Stomach (tissue), 9 donors: ENCODE results near the gene PTPRD. TPM values are rescaled to one million over a fixed set of nuclear protein-coding genes. Genes with fewer than 3 reads are reported as not detected.

Source experiments
- DNase-seq, 2 donors: peaks; one replicate each; pipeline versions ENCODE4 v3.0.0 to v3.0.0-alpha.2; 2013 to 2019
- H3K27ac ChIP-seq, 5 donors: fragments of 200-600 bp in 4 of 5; sonication (generic) in 4 of 5; one replicate each; pipeline ENCODE4 v1.5.1; 2013 to 2019; ENCODE audit warnings: mild to moderate bottlenecking in 1 of 5, moderate library complexity in 1 of 5
- H3K27me3 ChIP-seq, 3 donors: fragments of 200-600 bp; sonication (generic); one replicate each; pipeline ENCODE4 v1.5.1; 2017 to 2019; ENCODE audit warnings: mixed run types in 1 of 3
- H3K36me3 ChIP-seq, 4 donors: fragments of 200-600 bp; sonication (generic); 1 replicate in 3 of 4; 2 replicates in 1 of 4; pipeline ENCODE4 v1.5.1; 2016 to 2019
- H3K4me1 ChIP-seq, 4 donors: fragments of 200-600 bp; sonication (generic); one replicate each; pipeline ENCODE4 v1.5.1; 2016 to 2019
- H3K4me3 ChIP-seq, 4 donors: fragments of 200-600 bp; sonication (generic) in 3 of 4; one replicate each; pipeline ENCODE4 v1.5.1; 2016 to 2019; ENCODE audit warnings: mild to moderate bottlenecking in 1 of 4
- H3K9me3 ChIP-seq, 4 donors: fragments of 200-600 bp; sonication (generic); one replicate each; pipeline ENCODE4 v1.5.1; 2016 to 2019
- CTCF ChIP-seq, 7 experiments: fragments of 450-650 bp in 4 of 7; fragments of 200-600 bp in 3 of 7; sonication (generic) in 3 of 7; IDR thresholded peaks; one replicate each; pipeline ENCODE4 v1.5.1; 2016 to 2019; ENCODE audit warnings: antibody characterized with exemption in 7 of 7, control low read depth in 2 of 7, mild to moderate bottlenecking in 1 of 7
- EP300 ChIP-seq: sonication (generic); formaldehyde crosslinking; IDR thresholded peaks from one replicate; pipeline ENCODE4 v1.6.1; 2017; ENCODE audit warnings: antibody characterized with exemption
- POLR2A ChIP-seq, 4 donors: fragments of 450-650 bp; IDR thresholded peaks; one replicate each; pipeline ENCODE4 v1.6.1; 2016; ENCODE audit warnings: antibody characterized with exemption in 4 of 4, control low read depth in 2 of 4, mild to moderate bottlenecking in 1 of 4, moderate library complexity in 1 of 4
- POLR2AphosphoS5 ChIP-seq, 3 donors: sonication (generic); formaldehyde crosslinking; IDR thresholded peaks; one replicate each; pipeline ENCODE4 v1.6.1; 2016; ENCODE audit warnings: antibody characterized with exemption in 3 of 3
- WGBS, 5 donors: extraction: QIAGEN DNeasy Blood & Tissue Kit in 3 of 5; methylation state at CpG; one replicate each; pipeline versions ENCODE4 v1.1.5 to v1.1.7; 2013 to 2018; 5-methylcytosine and 5-hydroxymethylcytosine counted together
- intact Hi-C: fragments of 100-400 bp; cut with DNase I; formaldehyde crosslinking; loops from one replicate; pipeline ENCODE4 v1.15.1; 2023; ENCODE audit warnings: low total_unique reads
- polyA plus RNA-seq, 3 donors: library from polyadenylated mRNA; stranded (reverse); fragments of 200-250 nt; gene quantifications; one replicate each; pipeline ENCODE4 v1.2.3, GENCODE V29; 2013
- total RNA-seq, 5 donors: library from RNA; depleted of rRNA; stranded (reverse); fragments of >200 nt; gene quantifications; one replicate each; pipeline versions ENCODE4 v1.1.0 to v1.2.3, GENCODE V29; 2014 to 2016
- donor health status: healthy with polysubstance abuse.
- donor health status: Bipolar disorder and iron deficiency.
- donor health status: healthy.

The PTPRD gene
- total and polyA plus RNA-seq, 8 donors, result 0.12 to 53.1 (median 1.2) TPM

GRCh38 chr9:8381601-8382000 is 2231.2 kb downstream of the PTPRD start:
- peaks cover 0 to 16% (median 0%) of the 10 kb centered on the region in 4 donors for H3K4me1 ChIP-seq
- no peak overlapping the region for H3K4me3 ChIP-seq
- no peak for DNase-seq
- no peaks in the 10 kb centered on the region for H3K27me3 ChIP-seq
- H3K36me3 ChIP-seq, result no peaks in the 10 kb centered on the region
- TF ChIP-seq CTCF (IDR thresholded peaks at IDR 0.05), result no peak
- no peak for TF ChIP-seq EP300
- no peak for TF ChIP-seq POLR2A (IDR thresholded peaks at IDR 0.05)
- no peak for TF ChIP-seq POLR2AphosphoS5 (IDR thresholded peaks at IDR 0.05)
- H3K27ac ChIP-seq, result no peak overlapping the region
- intact Hi-C loops, result no loop called here
- WGBS, 5 donors, result 55 to 78% (median 66%) methylated on average over 3 of the region's 3 CpGs
- no peaks in the 10 kb centered on the region for H3K9me3 ChIP-seq

- H3K4me1 ChIP-seq, result no peaks in the 10 kb centered on the region
- H3K27me3 ChIP-seq, result no peaks in the 10 kb centered on the region
- no peaks in the 10 kb centered on the region for H3K9me3 ChIP-seq
- TF ChIP-seq POLR2A (IDR thresholded peaks at IDR 0.05), result no peak
- no peak for TF ChIP-seq POLR2AphosphoS5 (IDR thresholded peaks at IDR 0.05)
- no peak for TF ChIP-seq CTCF (IDR thresholded peaks at IDR 0.05)
- TF ChIP-seq EP300, result no peak
- no peaks in the 10 kb centered on the region for H3K36me3 ChIP-seq
- 34 to 53% (median 47%) methylated on average over 3 of the region's 3 CpGs for WGBS, 5 donors
- no peak for DNase-seq
- H3K4me3 ChIP-seq, result no peak overlapping the region
- no peak overlapping the region for H3K27ac ChIP-seq
- intact Hi-C loops, result no loop called here
Measured at GRCh38 chr9:8374471-8374870, 2238.3 kb downstream of the PTPRD start.

- no peaks in the 10 kb centered on the region for H3K9me3 ChIP-seq
- intact Hi-C loops, result no loop called here
- H3K4me3 ChIP-seq, result no peak overlapping the region
- DNase-seq, result no peak
- H3K4me1 ChIP-seq, result no peaks in the 10 kb centered on the region
- WGBS, 5 donors, result 88 to 91% (median 89%) methylated on average over 2 of the region's 2 CpGs
- H3K27me3 ChIP-seq, result no peaks in the 10 kb centered on the region
- H3K27ac ChIP-seq, result no peak overlapping the region
- TF ChIP-seq CTCF (IDR thresholded peaks at IDR 0.05) (no peak), EP300 (no peak), POLR2AphosphoS5 (IDR thresholded peaks at IDR 0.05) (no peak), POLR2A (IDR thresholded peaks at IDR 0.05) (no peak)
- H3K36me3 ChIP-seq, result no peaks in the 10 kb centered on the region
Measured at GRCh38 chr9:8371686-8372085, 2241.1 kb downstream of the PTPRD start.

DNA sequence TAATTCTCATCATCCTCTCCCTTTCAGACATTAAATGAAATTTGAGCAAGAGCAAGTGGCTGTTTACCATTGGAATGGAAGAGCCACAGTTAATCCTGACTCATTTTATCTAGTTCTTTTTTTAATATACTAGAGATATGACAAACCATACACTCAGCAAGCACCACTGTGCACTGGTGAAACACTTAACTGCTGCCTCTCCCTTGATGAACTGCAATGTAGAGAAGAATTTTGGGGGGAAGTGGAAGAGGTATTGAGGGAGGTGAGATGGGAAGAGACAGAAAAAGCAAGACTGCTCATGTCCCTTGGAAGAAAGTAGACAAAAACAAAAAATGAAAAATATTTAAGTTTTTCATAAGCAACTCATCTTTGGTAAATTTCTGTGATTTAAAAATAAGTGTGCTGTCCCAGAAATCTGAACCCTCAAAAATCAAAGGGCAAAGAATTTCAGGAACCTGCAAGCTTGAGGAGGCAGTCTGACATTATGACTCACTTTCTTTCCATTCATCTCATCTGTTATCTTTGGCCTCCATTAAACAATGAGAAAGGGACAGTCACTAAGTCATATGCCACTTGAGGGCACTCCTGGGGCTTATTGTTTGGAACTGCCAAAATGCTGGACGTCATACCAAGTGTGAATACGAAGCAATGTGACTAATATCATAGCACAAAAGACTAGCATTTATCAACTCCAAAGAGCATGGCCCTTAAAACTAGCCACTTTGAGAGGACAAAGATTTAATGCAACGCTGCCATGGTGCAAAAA is 2246.5 kb downstream of the PTPRD start:
- WGBS, 5 donors, result 81 to 87% (median 84%) methylated on average over 3 of the region's 3 CpGs
- Histone ChIP-seq H3K27me3 (no peaks in the 10 kb centered on the region), H3K9me3 (no peaks in the 10 kb centered on the region), H3K4me1 (peaks cover 0 to 2% (median 0%) of the 10 kb centered on the region in 4 donors), H3K36me3 (no peaks in the 10 kb centered on the region), H3K4me3 (no peak overlapping the region), H3K27ac (no peak overlapping the region)
- DNase-seq, result no peak
- no peak for TF ChIP-seq CTCF (IDR thresholded peaks at IDR 0.05)
- TF ChIP-seq POLR2AphosphoS5 (IDR thresholded peaks at IDR 0.05), result no peak
- TF ChIP-seq POLR2A (IDR thresholded peaks at IDR 0.05), result no peak
- no peak for TF ChIP-seq EP300
- intact Hi-C loops, result no loop called here
